B cell (primary cell): ENCODE results near the gene IDH2.

Source experiments
- EZH2 ChIP-seq: IDR thresholded peaks from 2 replicates; pipeline ENCODE4 v1.6.1; 2012; ENCODE audit warnings: borderline replicate concordance, low read depth, mild to moderate bottlenecking, moderate library complexity, low read length; ENCODE audit not compliant: insufficient read depth, poor library complexity, severe bottlenecking
- TF ChIP-seq, protein P1 (sequence below): fragments of 200-600 bp; IDR thresholded peaks from one replicate; pipeline ENCODE4 v1.8.0; 2022; ENCODE audit warnings: antibody characterized with exemption, mild to moderate bottlenecking

DNA sequence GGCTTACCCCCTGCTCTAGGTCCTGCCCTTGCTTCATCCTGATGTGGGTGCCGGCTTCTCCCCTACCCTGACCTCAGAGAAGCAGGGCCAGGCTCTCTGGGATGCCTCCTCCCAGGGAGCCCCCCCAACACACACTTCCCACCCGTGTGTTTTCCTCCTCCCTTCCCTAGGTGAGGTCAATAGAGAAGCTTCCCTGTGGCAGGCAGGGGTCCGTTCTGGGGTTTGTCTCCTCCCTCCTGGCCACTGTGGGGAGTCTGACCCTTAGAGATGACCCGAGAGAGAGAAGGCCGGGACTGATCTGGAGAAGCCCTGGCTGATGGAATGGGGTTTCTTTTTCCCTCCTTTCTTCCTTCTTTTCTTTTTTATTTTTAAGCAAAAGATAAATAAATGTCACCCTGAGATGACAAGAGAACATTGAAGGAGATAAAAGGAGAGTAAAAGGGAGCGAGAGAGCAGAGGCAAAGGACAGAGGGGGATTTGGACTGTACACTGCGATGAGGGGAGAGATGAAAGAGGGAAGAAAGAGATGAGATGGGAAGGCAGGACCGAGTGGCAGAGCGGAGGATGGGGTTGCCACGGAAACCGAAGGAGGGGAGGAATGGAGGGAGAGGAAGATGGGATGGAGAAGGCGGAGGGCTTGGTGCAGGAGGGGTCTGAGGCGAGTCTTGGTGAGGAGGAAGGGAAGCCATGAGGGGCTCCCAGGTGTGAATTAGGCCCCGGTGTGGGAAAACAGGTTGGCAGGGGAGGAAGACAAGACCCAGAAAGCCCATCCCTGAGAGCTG lies 48.4 kb downstream of the IDH2 start:
- TF ChIP-seq, protein P1, sequence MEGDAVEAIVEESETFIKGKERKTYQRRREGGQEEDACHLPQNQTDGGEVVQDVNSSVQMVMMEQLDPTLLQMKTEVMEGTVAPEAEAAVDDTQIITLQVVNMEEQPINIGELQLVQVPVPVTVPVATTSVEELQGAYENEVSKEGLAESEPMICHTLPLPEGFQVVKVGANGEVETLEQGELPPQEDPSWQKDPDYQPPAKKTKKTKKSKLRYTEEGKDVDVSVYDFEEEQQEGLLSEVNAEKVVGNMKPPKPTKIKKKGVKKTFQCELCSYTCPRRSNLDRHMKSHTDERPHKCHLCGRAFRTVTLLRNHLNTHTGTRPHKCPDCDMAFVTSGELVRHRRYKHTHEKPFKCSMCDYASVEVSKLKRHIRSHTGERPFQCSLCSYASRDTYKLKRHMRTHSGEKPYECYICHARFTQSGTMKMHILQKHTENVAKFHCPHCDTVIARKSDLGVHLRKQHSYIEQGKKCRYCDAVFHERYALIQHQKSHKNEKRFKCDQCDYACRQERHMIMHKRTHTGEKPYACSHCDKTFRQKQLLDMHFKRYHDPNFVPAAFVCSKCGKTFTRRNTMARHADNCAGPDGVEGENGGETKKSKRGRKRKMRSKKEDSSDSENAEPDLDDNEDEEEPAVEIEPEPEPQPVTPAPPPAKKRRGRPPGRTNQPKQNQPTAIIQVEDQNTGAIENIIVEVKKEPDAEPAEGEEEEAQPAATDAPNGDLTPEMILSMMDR: no peak
- no peak for TF ChIP-seq EZH2
